GM19099 (cell line): ENCODE data around the gene MGME1.
A peak's percentile ranks its signal among the peaks of the same experiment; 100 is the strongest.

Source experiments
- POLR2A ChIP-seq: IDR thresholded peaks from 3 replicates; pipeline ENCODE4 v1.6.1; 2011; ENCODE audit warnings: low read depth; ENCODE audit not compliant: insufficient read length; ENCODE audit errors: extremely low read depth

Gene MGME1

GRCh38 chr20:17968366-17969277 is at the start of gene MGME1, which contains the start of gene SNX5:
Gene MGME1 (plus strand): TSS chr20:17969018. CDS start chr20:17969860, 842 bp downstream.
Gene SNX5 (minus strand): TSS chr20:17968794. CDS start chr20:17968425, 369 bp downstream.
- TF ChIP-seq POLR2A, result peak; percentile 96

- TF ChIP-seq POLR2A, result no peak
These were observed 49.7 kb upstream of the MGME1 start for GRCh38 chr20:17919149-17919548.

GRCh38 chr20:17921774-17922173 is 47.0 kb upstream of the MGME1 start:
- no peak for TF ChIP-seq POLR2A

- TF ChIP-seq POLR2A, result no peak
These were observed 43.5 kb upstream of the MGME1 start for GRCh38 chr20:17925141-17925939.

GRCh38 chr20:17925940-17926300 is 42.9 kb upstream of the MGME1 start:
- no peak for TF ChIP-seq POLR2A

GRCh38 chr20:17928211-17928611 is 40.6 kb upstream of the MGME1 start:
- TF ChIP-seq POLR2A, result no peak

GRCh38 chr20:17928633-17929311 is 40.0 kb upstream of the MGME1 start:
- no peak for TF ChIP-seq POLR2A

GRCh38 chr20:17931513-17931912 is 37.3 kb upstream of the MGME1 start:
- TF ChIP-seq POLR2A, result no peak

GRCh38 chr20:17932396-17932795 is 36.4 kb upstream of the MGME1 start:
- no peak for TF ChIP-seq POLR2A

GRCh38 chr20:17933121-17933520 is 35.7 kb upstream of the MGME1 start:
- no peak for TF ChIP-seq POLR2A

GRCh38 chr20:17933711-17934110 is 35.1 kb upstream of the MGME1 start:
- no peak for TF ChIP-seq POLR2A

- no peak for TF ChIP-seq POLR2A
These were observed 34.5 kb upstream of the MGME1 start for GRCh38 chr20:17934141-17934862.

- no peak for TF ChIP-seq POLR2A
These were observed 33.6 kb upstream of the MGME1 start for GRCh38 chr20:17935186-17935585.

- TF ChIP-seq POLR2A, result no peak
These were observed 33.1 kb upstream of the MGME1 start for GRCh38 chr20:17935761-17936160.

GRCh38 chr20:17936286-17936760 is 32.5 kb upstream of the MGME1 start:
- no peak for TF ChIP-seq POLR2A
